OCI-M2 (cell line): ENCODE measurements around the gene FAM181A.

Experiments used
- DNase-seq: peaks from one replicate; lab custom pipeline; 2025; ENCODE audit not compliant: unreplicated experiment; lab: John Stamatoyannopoulos, UW

FAM181A gene

DNA sequence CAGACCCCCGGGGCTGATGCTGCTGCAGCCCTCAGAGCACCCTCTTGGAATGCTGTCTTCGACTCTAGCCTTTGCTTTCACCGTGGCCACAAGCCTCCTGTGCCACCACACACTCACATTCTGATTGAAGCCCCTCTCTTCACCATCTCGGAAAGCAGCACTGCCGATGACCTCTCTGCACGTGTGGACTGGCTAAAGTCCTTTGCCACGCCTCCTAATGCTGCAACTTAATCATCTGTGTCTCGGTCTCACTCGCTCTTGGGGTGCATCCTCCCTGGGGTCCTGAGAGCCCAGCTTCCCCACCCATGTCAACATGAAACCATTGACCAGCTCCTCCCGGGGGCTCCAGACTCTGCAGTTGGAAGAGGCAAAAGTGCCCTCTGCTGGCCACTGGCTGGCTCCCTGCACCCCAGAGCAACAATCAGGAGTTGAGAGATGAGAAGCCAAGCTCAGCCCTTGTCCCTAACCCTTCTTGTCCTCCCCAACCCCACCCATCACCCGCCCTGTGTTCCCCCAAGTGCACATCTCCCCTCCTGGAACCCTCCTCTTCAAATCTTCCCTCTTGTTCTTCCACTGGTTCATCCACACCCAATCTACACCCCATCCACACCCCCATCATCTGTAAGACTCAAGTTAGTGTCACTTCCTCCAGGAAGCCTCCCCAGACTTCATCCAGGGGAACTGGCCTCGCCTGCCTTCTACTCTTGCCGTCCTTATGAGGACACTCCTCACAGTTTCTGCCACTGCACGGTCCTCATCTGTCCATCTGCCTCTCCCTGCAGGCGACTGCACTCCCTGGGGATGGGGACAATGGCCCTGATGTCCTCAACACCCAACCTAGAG, 23.6 kb upstream of the FAM181A start:
- no peak for DNase-seq

DNA sequence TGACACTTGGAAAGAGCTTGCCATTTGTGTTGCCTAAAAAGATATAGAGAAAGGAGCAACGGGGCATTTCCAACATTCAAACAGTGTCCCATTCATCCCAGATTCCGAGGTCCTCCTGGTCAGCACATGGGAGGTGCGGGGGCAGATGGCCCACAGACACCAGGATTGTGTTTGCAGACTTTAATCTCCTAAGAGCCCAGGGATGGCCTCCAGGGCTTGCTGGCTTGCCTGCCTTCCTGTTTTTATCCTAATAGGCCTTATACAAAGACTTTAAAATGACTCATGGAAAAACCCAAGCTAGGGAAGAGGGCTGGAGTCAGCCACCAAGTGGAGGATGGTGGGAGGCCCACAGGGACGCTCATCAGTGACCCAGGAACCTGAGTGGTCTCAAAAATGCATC, 21.5 kb upstream of the FAM181A start:
- no peak for DNase-seq

DNA sequence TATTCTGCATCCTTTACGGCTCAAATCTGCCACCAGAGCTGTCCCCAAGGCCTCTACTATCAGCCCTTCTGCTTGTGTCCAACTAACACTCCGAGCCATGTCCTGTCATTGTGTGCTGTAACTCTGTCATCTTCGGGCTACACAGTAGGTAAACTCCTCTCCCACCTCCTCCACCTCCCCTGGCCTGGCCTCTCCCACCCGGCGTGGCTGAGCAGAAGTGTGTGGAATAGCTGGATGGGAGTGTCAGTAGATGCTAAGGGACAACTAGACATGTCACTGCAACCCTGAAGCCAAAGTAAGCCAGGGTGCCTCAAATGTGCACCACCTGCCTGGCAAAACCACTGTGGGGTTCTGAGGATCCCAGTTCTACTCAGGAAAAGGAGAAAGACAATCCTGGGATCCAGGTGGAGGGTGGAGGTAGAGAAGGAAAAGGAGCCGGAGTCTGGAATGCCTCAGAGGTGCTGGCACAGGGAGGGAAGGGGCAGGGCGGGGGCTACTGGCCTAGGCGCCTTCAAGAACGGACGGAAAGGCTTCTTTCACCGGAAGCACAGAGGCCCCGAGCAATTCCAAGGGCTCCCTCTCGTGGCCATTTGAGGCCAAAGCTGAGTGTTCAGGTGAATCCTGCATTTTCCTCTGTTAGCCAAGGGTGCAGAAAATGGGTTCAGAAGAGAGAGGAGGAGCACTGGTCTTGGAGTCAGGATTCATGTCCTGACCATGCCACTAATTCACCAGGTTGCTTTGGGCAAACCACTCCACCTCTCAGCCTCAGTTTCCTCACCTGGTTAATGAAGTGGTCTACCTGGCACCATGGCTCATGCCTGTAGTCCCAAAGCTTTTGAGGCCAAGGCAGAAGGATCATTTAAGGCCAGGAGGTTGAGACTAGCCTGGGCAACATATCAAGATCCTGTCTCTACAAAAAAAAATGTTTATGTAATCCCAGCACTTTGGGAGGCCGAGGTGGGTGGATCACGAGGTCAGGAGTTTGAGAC, 20.5 kb upstream of the FAM181A start:
- no peak for DNase-seq

DNA sequence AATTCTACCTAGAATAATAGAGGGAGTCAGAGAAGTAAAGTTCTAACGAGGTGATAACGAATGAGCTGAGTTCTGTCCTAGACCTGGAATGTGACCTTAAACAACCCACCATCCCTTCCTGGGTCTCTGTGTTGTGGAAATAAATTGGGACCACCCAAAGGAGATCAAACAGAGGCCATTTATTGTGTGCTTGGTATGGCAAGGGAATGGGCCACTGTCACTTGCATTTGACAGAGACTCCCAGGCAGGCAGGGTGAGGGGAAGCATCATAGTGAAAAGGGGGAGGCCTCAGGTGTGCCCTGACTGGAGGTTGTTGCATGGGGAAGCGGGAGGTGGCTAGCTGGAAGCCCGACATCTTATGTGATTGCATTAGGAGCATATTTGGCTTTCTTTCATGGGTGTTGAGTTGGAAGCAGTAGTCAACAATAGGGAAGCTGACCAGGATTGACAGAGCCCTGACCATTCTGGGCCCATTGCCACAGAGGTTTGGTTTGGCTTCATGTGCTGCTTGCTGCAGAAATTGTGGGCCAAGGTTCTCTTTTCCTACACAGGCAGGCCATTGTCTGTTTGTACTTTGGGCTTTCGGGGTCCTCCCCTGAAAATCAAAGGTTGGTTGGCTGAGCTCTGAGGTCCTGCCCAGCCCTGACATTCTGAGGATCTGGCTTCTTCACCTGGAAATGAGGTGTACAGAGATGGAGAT, 17.6 kb upstream of the FAM181A start:
- DNase-seq, result no peak

DNA sequence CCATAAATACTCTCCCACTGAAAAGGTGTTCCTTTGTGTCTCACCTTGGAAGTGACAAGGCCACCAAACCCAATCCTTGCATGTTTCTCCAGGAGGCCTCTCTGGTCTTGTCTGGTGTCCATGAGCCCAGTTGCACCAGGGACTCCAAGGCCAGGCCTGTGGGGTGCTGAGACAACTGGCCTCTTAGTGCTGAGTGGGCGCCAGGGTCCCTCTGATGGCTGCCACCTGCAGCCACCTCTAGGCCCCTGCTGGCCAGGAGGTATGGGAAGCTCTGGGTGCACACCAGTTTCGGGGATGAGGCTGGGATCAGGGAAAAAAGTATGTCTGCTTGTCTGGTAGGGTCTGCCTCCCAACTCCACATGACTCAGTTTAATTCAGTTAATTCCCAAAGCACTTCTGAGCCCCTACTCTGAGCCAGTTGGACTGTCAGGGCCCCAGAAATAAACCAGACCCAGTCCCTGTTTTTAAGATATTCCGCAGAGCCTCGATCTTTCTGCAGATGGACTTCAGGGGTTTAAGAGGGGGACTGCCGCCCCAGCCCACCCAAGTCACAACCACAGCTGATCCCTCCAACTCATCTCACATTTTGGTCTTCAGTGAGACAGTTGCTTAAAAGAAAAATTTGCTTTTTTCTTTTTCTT, 15.0 kb upstream of the FAM181A start:
- DNase-seq, result no peak

DNA sequence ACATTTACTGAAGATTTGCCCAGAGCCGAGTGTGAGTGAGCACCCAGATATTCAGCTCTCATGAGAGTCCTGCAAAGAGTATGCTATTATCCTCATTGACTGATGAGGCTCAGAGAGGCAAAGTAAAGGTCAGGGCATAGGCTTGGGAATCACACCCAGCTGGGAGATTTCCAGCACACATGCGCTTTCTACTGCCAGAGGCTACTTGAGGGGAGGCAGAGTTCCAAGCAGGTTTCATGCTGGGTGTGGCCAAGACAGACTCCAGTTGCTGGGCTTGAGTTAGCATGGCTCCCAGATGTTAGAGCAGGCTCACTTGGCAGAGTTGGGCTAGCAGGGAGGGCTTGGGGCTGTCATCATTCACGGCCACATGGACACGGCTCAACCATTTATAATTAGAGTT, 14.4 kb upstream of the FAM181A start:
- no peak for DNase-seq

DNA sequence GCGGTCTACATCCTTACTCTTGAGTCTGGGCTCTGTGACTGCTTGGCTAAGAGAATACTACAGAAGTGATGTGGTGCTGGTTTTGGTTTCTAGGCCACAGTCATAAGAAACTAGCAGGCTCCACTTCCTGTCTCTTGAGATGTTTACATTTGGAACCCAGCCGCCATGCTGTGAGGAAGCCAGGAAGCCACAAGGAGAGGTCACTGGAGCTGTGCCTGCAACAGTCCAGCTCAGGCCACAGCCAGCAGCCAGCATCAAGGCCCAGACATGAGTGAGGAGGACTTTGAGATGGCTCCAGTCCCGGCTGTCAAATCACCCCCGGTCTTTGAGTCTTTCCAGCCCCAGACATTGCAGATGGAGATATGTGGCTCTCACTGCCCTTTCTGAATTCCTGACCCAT, 12.9 kb upstream of the FAM181A start:
- no peak for DNase-seq

DNA sequence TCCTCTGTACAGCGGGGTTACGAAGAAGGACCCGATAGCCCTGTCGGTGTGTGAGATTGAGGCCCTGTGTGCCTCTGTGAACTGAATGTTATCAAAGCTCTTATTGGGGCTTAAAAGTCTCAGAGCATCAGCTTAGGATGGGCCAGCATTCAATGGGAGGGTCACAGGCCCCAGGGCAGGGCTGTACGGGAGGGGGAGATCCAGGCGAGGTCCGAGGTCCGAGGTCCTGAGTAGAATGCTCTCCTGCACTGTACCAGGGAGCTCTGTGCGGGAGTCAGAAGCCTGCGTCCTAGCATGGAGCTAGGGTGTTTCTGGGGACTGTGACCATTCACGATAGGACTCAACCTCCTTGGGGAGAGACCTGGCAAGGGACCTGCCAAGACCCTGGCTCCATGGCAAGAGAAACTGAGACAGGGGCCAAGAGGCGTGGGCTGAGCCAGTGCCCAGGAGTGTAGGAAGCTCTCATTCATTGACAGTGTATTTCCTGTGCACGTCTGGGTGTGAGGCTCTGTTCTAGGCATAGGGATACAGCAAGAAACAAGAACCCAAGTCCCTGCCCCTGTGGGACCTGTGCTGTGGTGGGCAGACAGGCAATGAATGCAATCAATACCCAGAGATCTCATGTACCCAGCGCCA, 12.0 kb upstream of the FAM181A start:
- DNase-seq, result no peak

DNA sequence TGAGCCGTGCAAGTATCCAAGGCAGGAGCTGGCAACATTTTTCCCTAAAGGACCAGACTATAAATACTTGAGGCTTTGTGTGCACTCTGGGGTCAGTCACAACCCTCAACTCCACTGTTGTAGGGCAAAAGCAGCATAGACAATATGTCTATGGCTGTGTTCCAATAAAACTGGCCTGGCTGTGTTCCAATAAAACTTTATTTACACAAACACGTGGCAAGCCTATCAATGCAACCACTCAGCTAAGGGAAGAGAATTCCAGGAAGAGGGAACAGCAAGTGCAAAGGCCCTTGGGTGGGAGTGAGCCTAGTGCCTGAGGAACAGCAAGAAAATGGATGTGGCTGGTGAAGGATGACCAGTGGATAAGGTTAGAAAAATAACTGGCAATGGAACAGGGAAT, 11.3 kb upstream of the FAM181A start:
- DNase-seq, result no peak

DNA sequence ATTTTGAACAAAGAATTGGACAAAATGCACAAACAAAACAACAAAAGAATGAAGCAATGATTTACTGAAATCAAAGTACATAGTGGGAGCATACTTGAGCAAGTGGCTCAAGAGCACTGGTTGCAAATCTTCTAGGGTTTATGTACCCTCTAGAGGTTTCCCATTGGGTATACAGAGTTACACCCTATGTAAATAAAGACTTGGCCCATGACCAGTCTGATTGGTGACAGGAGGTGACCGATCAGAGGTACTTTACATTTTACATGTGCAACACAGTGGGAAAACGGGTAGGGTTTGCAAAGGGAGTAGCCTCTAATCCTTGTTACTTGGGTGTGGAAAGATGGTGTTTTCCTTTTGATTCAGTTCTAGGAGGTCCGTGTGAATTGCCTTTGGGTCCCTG, 10.6 kb upstream of the FAM181A start:
- DNase-seq, result no peak

DNA sequence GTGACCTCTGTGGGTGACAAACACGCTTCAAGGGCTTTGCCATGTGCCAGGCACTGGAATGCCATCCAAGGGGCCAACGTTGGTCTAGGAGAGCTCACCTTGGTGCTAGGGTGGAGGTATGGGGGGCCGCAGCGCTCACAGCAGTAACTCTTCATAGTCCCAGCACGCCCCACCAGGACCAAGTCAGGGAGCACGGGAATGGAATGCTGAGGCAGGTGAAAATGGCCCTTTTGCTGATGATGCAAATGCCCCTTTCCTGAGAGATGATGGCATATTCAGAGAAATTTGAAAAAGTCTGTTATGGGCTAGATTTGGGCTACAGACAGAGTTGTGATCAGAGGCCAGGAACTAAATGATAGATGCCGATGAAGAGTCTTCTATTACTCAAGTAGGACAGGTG, 10.0 kb upstream of the FAM181A start:
- no peak for DNase-seq

DNA sequence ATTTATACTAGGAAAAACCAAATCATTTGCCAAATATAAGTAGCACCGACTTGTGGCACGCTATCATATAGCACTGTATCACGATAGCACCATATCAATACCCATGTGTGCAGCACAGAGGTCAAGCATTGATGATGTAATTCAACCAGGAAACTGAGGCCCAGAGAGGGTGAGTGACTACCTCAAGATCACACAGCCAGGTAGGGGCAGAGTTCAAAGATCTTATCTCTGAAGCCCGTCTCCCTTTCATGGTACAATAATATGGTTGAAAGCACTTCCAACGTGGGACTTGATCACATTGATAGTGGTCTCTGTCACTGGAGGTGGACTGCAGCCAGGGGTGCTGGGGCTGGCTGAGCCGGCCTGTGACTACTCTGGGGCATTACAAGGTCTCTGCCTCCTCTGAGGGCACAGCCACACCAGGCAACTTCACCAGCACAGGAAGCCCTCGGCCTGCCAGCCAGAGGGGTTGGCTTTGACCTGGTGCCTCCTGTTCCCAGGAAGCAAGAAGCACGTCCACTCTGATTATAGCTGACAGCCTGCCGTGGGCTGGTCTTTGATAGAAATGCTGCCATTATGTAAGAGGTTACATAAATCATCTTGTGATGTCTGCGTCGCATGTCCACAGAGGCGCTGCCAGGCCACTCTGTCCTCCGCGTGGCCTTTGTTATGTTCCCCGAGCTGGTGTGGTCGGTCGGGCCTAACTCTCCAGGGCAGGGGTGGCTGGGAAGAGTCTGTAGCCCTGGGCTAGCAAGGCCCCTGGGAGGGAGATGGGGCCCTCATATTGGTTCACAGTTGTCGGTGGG, 5.9 kb upstream of the FAM181A start:
- no peak for DNase-seq

DNA sequence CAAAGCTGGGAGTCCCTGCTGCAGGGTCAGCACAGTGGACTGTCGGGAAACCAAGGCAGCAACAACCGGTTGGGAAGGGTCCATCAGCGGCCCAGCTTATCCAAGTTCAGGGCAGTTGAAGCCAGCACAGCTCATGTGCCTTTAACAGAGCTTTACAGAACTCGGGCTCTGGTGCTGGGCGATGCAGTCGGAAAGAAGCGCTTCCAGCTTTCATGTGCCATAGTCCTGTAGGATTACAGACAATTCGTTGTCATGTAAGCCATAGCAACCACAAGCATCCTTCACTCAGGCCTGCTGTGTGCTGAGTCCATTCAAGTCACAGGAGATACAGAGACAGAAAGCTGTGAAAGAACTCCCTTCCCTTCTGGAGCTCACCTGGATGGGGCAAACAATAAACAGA, 3.5 kb upstream of the FAM181A start:
- DNase-seq, result no peak

DNA sequence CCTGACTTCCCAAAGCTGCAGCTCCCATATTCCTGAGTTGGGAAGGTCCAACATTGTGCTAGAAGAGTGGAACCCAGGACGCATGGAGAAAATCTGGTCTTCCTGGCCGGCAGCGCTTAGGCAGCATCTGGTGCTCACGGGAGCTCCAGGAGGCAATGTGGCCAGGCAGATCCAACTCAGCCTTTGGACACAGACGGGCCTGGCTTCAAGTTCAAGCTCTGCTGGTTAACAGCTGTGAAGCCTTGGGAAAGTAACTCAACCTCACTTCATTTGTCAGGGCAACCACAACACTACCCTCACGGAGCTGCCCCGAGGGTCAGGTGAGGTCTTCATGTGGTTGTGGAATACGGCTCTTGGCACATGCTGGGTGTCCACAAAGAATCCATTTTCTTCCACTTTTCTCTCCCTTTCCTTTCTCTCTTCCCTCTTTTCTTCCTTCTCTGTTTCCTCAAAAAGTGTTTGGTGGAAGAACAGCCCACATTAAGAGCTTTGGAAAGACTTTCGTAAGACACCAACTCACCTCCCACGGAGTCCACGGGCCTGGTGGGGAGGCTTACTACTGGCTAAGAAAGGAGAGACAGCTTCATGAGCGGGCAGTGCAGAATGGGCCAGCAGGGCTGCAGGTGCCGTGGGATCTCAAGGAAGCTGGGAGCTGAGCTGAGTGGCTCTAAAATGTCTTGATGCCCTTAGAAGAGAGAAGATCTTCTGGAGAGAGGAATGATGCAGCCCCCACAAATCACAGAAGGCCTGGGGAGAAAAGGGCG, 2.4 kb upstream of the FAM181A start:
- no peak for DNase-seq

DNA sequence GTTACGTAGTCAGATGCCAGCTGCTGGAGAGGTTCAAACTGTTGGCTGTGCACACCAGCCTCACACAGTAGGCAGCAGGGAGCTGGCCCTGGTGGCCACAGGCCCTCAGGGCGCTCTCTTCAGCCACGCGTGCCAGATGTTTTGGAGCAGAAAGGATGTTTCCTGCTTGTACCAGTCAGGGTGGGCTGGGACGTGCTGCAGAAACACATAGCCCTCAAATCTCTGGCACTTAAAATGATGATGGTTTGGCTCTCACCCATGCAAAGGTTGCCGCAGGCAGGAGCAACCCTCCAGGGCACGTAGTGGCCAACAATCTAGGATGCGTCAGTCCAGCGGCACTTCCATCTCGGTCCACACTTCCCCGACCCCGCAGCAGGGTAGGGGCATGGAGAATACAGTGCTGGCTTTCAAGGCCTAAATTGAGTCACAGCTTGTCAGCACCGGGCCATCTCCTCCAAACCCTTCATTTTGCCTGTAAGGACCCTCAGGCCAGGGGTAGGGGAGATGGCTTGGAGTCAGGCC, 1.7 kb upstream of the FAM181A start:
- DNase-seq, result no peak

DNA sequence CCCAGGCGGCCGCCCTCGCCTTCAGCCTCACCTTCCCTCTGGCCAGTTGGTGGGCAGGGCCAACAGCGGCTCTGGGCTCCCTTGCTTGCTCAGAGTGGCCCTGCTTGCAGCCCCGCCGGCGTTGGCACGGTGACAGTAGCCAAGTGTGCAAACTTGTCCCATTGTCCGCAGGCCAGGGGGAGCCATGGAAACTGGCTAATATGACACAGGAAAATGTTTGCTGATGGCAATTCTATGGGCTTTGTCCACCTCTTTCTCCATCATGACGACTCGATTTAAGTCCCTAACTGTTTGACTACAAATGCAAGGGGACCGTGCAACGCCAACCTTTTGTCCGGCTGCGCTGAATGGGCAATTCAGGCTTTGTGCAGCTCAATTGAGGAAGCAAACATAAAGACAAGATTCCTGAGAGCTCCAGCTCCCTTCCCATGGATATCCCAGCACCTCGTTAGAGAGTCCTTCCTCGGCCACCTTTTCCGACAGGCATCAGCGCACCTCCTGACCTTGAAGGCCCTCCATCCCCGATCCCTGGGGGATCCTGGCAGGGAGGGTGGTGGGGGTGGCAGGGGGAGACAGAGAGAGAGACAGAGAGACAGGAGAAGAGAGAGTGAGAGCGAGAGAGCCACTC, 785 bp upstream of the FAM181A start:
- DNase-seq, result no peak

DNA sequence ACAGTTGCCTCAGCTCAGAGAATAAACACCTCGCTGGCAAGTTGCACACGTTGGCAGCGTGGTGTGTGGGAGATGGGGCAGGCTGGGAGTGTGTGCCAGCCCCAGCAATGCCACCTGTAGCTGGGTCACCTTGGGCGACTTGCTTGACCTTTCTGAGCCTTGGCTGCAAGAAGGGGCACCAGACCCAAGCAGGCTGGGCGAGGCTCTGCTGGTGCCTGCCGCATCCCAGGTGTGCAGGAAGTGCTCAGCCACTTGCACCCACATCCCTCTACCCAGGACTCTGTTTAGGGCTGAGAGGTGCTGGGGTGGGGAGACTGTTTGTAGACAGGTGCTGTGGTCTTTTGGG, 629 bp downstream of the FAM181A start:
- DNase-seq, result no peak
